ENCODE measurements around the gene PRXL2A.
A peak's percentile ranks its signal among the peaks of the same experiment; 100 is the strongest.
"Not testable (repeated sequence)": the region's sequence is repeated elsewhere in the genome, so short reads cannot be mapped to it uniquely, and the experiment has no call there.

Gene PRXL2A

DNA sequence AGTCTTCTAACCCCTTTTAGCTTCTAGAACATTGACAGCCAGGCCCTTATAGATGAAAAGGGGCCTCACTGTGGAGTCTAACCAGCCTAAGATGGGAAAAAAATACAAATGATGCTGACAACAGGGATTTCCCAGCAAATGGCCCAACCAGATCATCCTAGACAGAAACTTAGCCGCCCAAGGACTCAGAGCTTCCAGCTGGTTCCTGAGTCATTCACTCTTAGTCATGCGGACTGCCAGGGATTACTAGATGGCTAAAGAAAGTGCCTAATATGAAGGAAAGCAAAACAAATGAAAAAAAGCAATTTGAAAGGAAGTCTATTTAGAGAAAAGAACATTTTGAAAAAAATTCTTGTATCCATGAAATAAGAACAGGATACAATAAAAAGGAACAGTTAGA lies 69.5 kb downstream of the PRXL2A start:
- DNase-seq: no peak

DNA sequence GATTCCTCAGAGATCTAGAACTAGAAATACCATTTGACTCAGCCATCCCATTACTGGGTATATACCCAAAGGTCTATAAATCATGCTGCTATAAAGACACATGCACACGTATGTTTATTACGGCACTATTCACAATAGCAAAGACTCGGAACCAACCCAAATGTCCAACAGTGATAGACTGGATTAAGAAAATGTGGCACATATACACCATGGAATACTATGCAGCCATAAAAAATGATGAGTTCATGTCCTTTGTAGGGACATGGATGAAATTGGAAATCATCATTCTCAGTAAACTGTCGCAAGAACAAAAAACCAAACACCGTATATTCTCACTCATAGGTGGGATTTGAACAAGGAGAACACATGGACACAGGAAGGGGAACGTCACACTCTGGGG lies 72.0 kb downstream of the PRXL2A start:
- not testable (repeated sequence) for DNase-seq

DNA sequence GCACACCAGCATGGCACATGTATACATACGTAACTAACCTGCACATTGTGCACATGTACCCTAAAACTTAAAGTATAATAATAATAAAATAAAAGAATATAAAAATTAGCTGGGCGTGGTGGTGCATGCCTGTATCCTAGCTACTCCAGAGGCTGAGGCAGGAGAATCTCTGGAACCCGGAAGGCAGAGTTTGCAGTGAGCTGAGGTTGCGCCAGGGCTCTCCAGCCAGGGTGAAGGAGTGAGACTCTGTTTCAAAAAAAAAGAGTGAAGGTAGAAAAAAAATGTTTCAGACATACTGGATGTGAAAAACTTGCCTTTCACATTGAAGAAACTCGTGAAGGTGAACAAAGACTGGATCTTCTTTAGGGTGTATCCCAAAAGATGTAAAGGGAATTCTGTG lies 72.5 kb downstream of the PRXL2A start:
- DNase-seq: no peak

DNA sequence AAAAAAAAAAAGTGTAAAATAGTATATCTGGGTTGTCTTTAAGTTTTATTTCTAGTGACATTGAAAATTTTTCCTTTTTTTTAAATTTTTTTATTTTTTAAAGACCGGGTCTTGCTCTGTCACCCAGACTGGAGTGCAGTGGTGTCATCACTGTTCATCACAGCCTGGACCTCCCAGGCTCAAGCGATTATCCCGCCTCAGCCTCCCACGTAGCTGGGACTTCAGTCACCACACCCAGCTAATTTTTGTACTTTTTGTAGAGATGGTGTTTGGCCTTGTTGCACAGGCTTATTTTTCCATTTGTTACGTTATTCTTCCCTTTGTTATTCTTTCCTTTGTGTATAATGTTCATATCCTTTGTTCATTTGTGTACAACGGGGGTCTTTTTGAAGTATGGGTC lies 75.9 kb downstream of the PRXL2A start:
- DNase-seq: no peak

DNA sequence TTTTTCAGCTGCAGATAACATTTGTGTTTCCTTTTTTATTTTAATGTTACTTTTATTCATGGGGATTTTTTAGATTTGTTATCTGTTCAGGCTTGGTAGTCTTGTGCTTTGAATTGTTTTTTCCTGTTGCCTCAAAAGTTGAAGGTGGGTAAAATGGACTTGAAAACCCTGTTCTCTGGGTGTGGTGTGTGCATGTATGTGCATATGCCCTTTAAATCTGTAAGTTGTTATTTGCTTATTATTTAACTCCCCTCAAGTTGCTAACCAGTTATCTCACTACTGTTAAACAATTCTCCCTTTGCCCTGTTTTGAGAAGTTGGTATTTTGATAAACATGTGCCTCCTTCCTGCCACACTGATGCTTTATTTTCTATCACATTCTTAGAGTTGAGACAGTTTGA lies 76.3 kb downstream of the PRXL2A start:
- DNase-seq: no peak

DNA sequence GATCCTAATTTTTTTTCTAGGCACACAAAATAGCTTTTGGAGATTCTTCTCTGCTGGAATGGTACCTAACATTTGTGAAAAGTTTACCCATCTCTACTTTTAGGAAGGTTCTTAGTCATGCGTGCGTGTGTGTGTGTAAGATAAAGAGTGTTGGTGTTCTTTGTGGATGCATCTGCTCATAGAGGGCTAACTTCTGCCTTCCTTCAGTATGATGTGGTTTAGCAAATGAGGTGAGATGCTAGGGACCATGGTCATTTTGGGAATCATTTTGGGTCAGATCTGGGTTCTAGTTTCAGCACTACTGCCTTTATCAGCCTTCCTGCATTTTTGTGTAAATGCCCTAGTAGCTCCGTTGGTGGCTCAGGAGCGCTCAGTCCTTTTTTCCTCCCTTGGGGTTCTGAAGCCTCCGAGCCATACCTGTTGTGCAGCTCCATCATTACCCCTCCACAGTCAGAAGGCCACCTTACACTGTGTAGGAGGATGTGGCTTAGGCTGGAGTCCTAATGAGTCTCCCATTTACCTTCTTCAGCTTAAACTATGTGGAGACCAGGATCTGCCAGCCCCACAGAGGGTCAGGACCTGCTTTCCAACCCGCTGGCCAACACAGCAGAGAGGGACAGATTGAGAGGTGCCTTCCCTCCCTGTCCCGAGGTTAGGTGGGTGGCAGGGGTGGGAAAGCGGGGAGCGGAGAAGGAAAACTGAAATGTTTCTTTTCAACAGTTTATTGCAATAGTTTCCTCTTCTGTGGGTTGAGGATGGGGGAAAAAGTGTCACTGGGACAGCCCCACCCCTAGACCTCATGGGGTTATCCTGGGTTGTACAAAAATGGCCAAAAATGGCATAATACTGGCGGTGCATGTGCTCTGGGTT lies 77.0 kb downstream of the PRXL2A start:
- no peak for DNase-seq

DNA sequence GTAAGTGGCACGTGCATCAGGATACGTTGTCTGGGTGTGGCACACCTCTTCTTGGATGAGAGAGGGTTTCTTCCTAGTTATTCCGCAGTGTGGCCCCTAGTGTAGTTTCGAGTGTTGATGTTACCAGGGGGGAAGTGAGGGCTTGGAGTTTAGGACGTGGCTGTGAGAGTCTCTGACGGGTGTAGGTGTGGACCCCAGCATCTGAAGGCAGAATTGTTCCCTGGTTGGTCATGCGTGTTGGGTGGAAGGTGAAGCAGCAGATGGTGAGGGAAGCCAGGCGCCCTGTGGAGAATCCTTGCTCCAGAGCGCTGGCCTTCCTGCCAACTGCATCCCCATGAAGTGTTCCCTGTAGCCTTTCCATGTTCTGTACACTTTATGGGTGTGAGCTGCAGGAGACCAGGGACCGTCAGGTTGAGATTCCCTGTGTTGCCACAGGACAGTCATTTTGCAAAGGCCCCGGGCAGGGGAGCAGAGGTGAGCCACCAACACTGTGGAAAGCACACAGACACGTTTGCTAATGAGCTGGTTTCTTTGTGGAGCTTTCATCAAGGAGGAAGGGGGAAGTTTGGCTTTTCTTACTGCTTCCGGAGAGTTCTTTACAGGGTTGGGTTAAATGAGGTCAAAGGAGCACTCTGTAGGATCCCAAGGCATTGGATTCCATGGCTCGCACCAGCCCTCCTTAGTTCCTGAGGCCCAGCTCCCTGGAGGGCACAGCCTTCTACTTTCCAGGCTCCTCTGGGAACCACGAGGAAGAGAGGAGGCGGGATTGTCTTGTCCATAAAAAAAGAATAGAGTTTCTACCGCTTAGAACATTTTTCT lies 77.8 kb downstream of the PRXL2A start:
- DNase-seq: peak; percentile 35
